Keratinocyte (primary cell): ENCODE results near the gene EML5. TPM values are rescaled to one million over a fixed set of nuclear protein-coding genes. Genes with fewer than 3 reads are reported as not detected.

ENCODE experiments used
- DNase-seq: peaks from one replicate; pipeline ENCODE4 v3.0.0-alpha.2; 2011; ENCODE audit warnings: low read depth, missing footprints, low spot score
- FAIRE-seq: peaks from 2 replicates; lab custom pipeline; 2011; peaks lifted over from hg19 to GRCh38; lab: Jason Lieb, UNC
- H2AFZ ChIP-seq: 2 replicates; pipeline ENCODE4 v1.6.0; 2012; ENCODE audit warnings: low read length, control low read depth, inconsistent platforms; ENCODE audit not compliant: control insufficient read depth
- H3K27ac ChIP-seq: 2 replicates; pipeline ENCODE4 v1.5.1; 2011; ENCODE audit warnings: low read length; ENCODE audit not compliant: control insufficient read depth, insufficient read depth
- H3K27me3 ChIP-seq: 3 replicates; pipeline ENCODE4 v1.6.0; 2011; ENCODE audit warnings: low read length; ENCODE audit not compliant: control insufficient read depth, insufficient read depth; ENCODE audit errors: extremely low read depth
- H3K36me3 ChIP-seq, 2 experiments: 2 replicates in 1 of 2; 3 replicates in 1 of 2; pipeline ENCODE4 v1.5.1; 2011; ENCODE audit warnings: low read length in 2 of 2, mild to moderate bottlenecking in 1 of 2; ENCODE audit not compliant: control insufficient read depth in 2 of 2, insufficient read depth in 2 of 2; ENCODE audit errors: extremely low read depth in 1 of 2
- H3K4me1 ChIP-seq: 3 replicates; pipeline ENCODE4 v1.5.1; 2011; ENCODE audit warnings: low read length; ENCODE audit not compliant: control insufficient read depth, insufficient read depth; ENCODE audit errors: extremely low read depth
- H3K4me2 ChIP-seq: 3 replicates; pipeline ENCODE4 v1.6.0; 2011; ENCODE audit warnings: low read depth, low read length; ENCODE audit not compliant: control insufficient read depth, insufficient read depth; ENCODE audit errors: extremely low read depth
- H3K4me3 ChIP-seq, 3 experiments: fragments of 200-600 bp in 1 of 3; sonication (generic) in 1 of 3; 2 replicates in 2 of 3; 3 replicates in 1 of 3; pipeline ENCODE4 v1.5.1; 2011 to 2016; ENCODE audit warnings: low read length in 3 of 3, mild to moderate bottlenecking in 3 of 3, control low read depth in 2 of 3, inconsistent platforms in 1 of 3, low read depth in 1 of 3, mixed read lengths in 1 of 3, mixed run types in 1 of 3, moderate library complexity in 1 of 3; ENCODE audit not compliant: control insufficient read depth in 2 of 3, insufficient read depth in 2 of 3; ENCODE audit errors: extremely low read depth in 1 of 3
- H3K79me2 ChIP-seq: 2 replicates; pipeline ENCODE4 v1.6.0; 2012; ENCODE audit warnings: low read length; ENCODE audit not compliant: control insufficient read depth, insufficient read depth
- H3K9ac ChIP-seq: 3 replicates; pipeline ENCODE4 v1.6.0; 2011; ENCODE audit warnings: low read length; ENCODE audit not compliant: control insufficient read depth, insufficient read depth; ENCODE audit errors: extremely low read depth
- H3K9me1 ChIP-seq: 3 replicates; pipeline ENCODE4 v1.6.0; 2011; ENCODE audit warnings: low read length; ENCODE audit not compliant: control insufficient read depth, insufficient read depth; ENCODE audit errors: extremely low read depth
- H3K9me3 ChIP-seq: 2 replicates; pipeline ENCODE4 v1.5.1; 2012; ENCODE audit warnings: low read depth, low read length; ENCODE audit not compliant: control insufficient read depth
- H4K20me1 ChIP-seq: 3 replicates; pipeline ENCODE4 v1.6.0; 2011; ENCODE audit warnings: low read length; ENCODE audit not compliant: control insufficient read depth, insufficient read depth; ENCODE audit errors: extremely low read depth
- CTCF ChIP-seq, 3 experiments: IDR thresholded peaks in 1 of 3; conservative IDR thresholded peaks in 1 of 3; optimal IDR thresholded peaks in 1 of 3; 2 replicates in 2 of 3; 3 replicates in 1 of 3; pipeline versions ENCODE3 to v1.5.1; 2011; ENCODE audit warnings: low read length in 3 of 3, mild to moderate bottlenecking in 3 of 3, moderate library complexity in 2 of 3, control low read depth in 1 of 3, inconsistent platforms in 1 of 3; ENCODE audit not compliant: insufficient read depth in 2 of 3; ENCODE audit errors: extremely low read depth in 1 of 3
- EZH2 ChIP-seq: IDR thresholded peaks from one replicate; pipeline ENCODE4 v1.6.1; 2012; ENCODE audit warnings: inconsistent platforms, mild to moderate bottlenecking, low read length, moderate library complexity
- dilution Hi-C: fragments of 300-500 bp; cut with MboI; formaldehyde crosslinking; loops from one replicate; pipeline ENCODE4 v1.7.0; 2020; ENCODE audit warnings: low sequenced_read_pairs; ENCODE audit not compliant: extremely low pct_ligation_motif_present
- polyA plus RNA-seq, 5 experiments: library from polyadenylated mRNA; depleted of rRNA in 3 of 5; stranded (reverse) in 3 of 5; stranded (forward) in 1 of 5; unstranded in 1 of 5; fragments of >200 nt; gene quantifications; 1 replicate in 1 of 5; 2 replicates in 3 of 5; 3 replicates in 1 of 5; pipeline versions ENCODE4 v1.2.1 to v1.2.3, GENCODE V29; 2011 to 2012; ENCODE audit warnings: missing spikeins in 2 of 5, low read depth in 1 of 5, low replicate concordance in 1 of 5

EML5 gene
- polyA plus RNA-seq, 1 donor (not counting 4 experiments of a cell fraction or from before 2014, with no cell fraction given): 1.4 TPM

DNA sequence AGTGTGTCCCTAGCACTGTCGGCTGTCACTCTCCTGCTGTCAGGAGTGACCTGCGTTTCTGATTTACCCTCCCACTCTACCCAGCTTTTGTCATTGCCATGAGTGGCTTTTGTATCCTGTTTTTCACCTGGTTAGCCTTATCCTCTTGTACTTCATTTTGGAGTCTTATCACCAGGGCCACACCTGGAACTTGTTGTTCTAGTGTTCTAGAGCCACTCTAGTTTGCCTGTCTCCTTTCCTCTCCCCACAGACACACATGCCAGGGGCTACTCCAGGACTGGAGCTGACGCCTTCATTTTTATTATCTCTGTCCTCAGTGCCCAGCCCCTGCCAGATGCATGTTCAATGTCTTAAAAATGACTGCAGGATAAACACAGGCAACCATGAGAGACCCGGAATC lies 195.7 kb downstream of the EML5 start:
- Histone ChIP-seq H3K27me3 (no peaks in the 10 kb centered on the region), H3K9me1 (no peaks in the 10 kb centered on the region), H3K27ac (no peak overlapping the region), H3K79me2 (no peaks in the 10 kb centered on the region), H3K9me3 (no peaks in the 10 kb centered on the region), H3K9ac (no peak overlapping the region), H3K4me1 (no peaks in the 10 kb centered on the region), H4K20me1 (no peaks in the 10 kb centered on the region), H2AFZ (no peak overlapping the region), H3K36me3 (peaks cover 16% of the 10 kb centered on the region in 2 experiments), H3K4me2 (no peak overlapping the region), H3K4me3 (no peak overlapping the region)
- FAIRE-seq (no peak), DNase-seq (no peak)
- no peak for TF ChIP-seq EZH2
- no peak for TF ChIP-seq CTCF (optimal IDR thresholded peaks at IDR 0.05 in 1 of 3, IDR thresholded peaks at IDR 0.05 in 1 of 3, conservative IDR thresholded peaks at IDR 0.05 in 1 of 3; ENCODE audit: extremely low read depth in 1 of 3, insufficient read depth in 2 of 3, low read length in 3 of 3)
- dilution Hi-C loops: no loop called here

GRCh38 chr14:88592031-88592430 lies 200.7 kb downstream of the EML5 start:
- H3K4me3 ChIP-seq: no peak overlapping the region
- no peaks in the 10 kb centered on the region for H4K20me1 ChIP-seq
- no peaks in the 10 kb centered on the region for H3K27me3 ChIP-seq
- no peak for DNase-seq
- no peak overlapping the region for H3K9ac ChIP-seq
- H2AFZ ChIP-seq: no peak overlapping the region
- H3K27ac ChIP-seq: no peak overlapping the region
- no peaks in the 10 kb centered on the region for H3K79me2 ChIP-seq
- no peaks in the 10 kb centered on the region for H3K9me1 ChIP-seq
- H3K36me3 ChIP-seq: peaks cover 8 to 9% of the 10 kb centered on the region in 2 experiments
- no peaks in the 10 kb centered on the region for H3K4me1 ChIP-seq
- no peak for TF ChIP-seq EZH2
- no peak for TF ChIP-seq CTCF (optimal IDR thresholded peaks at IDR 0.05 in 1 of 3, IDR thresholded peaks at IDR 0.05 in 1 of 3, conservative IDR thresholded peaks at IDR 0.05 in 1 of 3; ENCODE audit: extremely low read depth in 1 of 3, insufficient read depth in 2 of 3, low read length in 3 of 3)
- H3K9me3 ChIP-seq: no peaks in the 10 kb centered on the region
- dilution Hi-C loops: no loop called here
- FAIRE-seq: no peak
- no peak overlapping the region for H3K4me2 ChIP-seq
